ENCODE measurements around the gene MESD.

The MESD gene

GRCh38 chr15:80989518-80990478, at the start of gene MESD:
Gene MESD, minus strand, starts transcription at chr15:80989819. Its CDS starts 28 bp downstream, at chr15:80989791.
- peak; percentile 86 to 95 (median 93) for DNase-seq

- peak in 1 of 6 experiments; percentile 5 for DNase-seq
Measured at GRCh38 chr15:81038975-81039607, 49.5 kb upstream of the MESD start.

- DNase-seq: no peak
Measured at GRCh38 chr15:81037952-81038743, 48.5 kb upstream of the MESD start.

- no peak for DNase-seq
Measured at GRCh38 chr15:81033508-81033907, 43.9 kb upstream of the MESD start.

- DNase-seq: no peak
Measured at GRCh38 chr15:81032818-81033217, 43.2 kb upstream of the MESD start.

GRCh38 chr15:81032355-81032754, 42.7 kb upstream of the MESD start:
- no peak for DNase-seq

GRCh38 chr15:81031203-81031602, 41.6 kb upstream of the MESD start:
- no peak for DNase-seq

- no peak for DNase-seq
Measured at GRCh38 chr15:81030301-81030750, 40.7 kb upstream of the MESD start.

- no peak for DNase-seq
Measured at GRCh38 chr15:81029414-81030300, 40.0 kb upstream of the MESD start.

- no peak for DNase-seq
Measured at GRCh38 chr15:81026836-81027599, 37.4 kb upstream of the MESD start.

GRCh38 chr15:81025721-81026370, 36.2 kb upstream of the MESD start:
- no peak for DNase-seq

GRCh38 chr15:81024936-81025335, 35.3 kb upstream of the MESD start:
- DNase-seq: no peak

- no peak for DNase-seq
Measured at GRCh38 chr15:81024265-81024872, 34.8 kb upstream of the MESD start.

GRCh38 chr15:81023483-81024264, 34.1 kb upstream of the MESD start:
- DNase-seq: no peak

GRCh38 chr15:81021321-81021720, 31.7 kb upstream of the MESD start:
- DNase-seq: no peak

- DNase-seq: no peak
Measured at GRCh38 chr15:81018197-81018596, 28.6 kb upstream of the MESD start.

GRCh38 chr15:81016489-81017068, 27.0 kb upstream of the MESD start:
- DNase-seq: no peak

- DNase-seq: no peak
Measured at GRCh38 chr15:81015621-81016488, 26.2 kb upstream of the MESD start.
